Activated T-helper 17 cell treated with anti-CD3 and anti-CD28 coated beads, Interleukin-2, amount 50 U/mL, for 72 hours (primary cell): ENCODE measurements around the gene RIPK1. TPM values are rescaled to one million over a fixed set of nuclear protein-coding genes. Genes with fewer than 3 reads are reported as not detected.
"Not testable (repeated sequence)": the region's sequence is repeated elsewhere in the genome, so short reads cannot be mapped to it uniquely, and the experiment has no call there.

Experiments used
- ATAC-seq: fragments of 150-1000 bp; cut with Tn5 transposase; replicated peaks from 2 replicates; pipeline ENCODE4 v1.10.0; 2021; ENCODE audit warnings: mild to moderate bottlenecking, moderate library complexity
- H3K27ac Mint-ChIP-seq: one replicate; pipeline ENCODE4 v1.8.0; 2022; ENCODE audit warnings: mixed read lengths
- H3K27me3 Mint-ChIP-seq: one replicate; pipeline ENCODE4 v1.8.0; 2022; ENCODE audit warnings: mixed read lengths
- H3K36me3 Mint-ChIP-seq: one replicate; pipeline ENCODE4 v1.8.0; 2022; ENCODE audit warnings: low read depth, mild to moderate bottlenecking, mixed read lengths
- H3K4me1 Mint-ChIP-seq: one replicate; pipeline ENCODE4 v1.8.0; 2022; ENCODE audit warnings: mixed read lengths
- H3K4me3 Mint-ChIP-seq: one replicate; pipeline ENCODE4 v1.8.0; 2022; ENCODE audit warnings: mild to moderate bottlenecking, mixed read lengths
- H3K9me3 Mint-ChIP-seq: one replicate; pipeline ENCODE4 v1.8.0; 2022; ENCODE audit warnings: mixed read lengths
- total RNA-seq, 2 donors: library from RNA; stranded (reverse); gene quantifications; one replicate each; pipeline ENCODE4 v1.2.3, GENCODE V29; 2022

Gene RIPK1
- total RNA-seq, 2 donors from 2014 or later = 17.5 to 18.2 TPM

DNA sequence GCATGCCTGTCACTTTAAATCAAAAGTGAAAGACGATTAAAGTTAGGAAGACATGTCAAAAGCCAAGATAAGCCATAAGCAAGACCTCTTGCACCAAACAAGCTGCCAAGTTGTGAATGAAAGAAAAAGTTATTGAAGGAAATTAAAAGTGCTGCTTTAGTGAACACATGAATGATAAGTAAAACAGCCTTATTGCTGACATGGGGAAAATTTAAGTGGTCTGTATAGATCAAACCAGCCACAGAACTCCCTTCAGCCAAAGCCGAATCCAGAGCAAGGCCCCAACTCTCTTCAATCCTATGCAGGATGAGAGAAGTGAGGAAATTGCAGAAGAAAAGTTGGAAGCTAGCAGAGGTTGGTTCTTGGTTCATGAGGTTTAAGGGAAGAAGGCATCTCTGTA is 9.3 kb upstream of the RIPK1 start:
- Mint-ChIP-seq H3K27ac (peak overlapping the region; percentile 46), H3K9me3 (no peaks in the 10 kb centered on the region), H3K4me3 (peak overlapping the region; percentile 43), H3K27me3 (no peaks in the 10 kb centered on the region), H3K36me3 (no peaks in the 10 kb centered on the region), H3K4me1 (peaks cover 7% of the 10 kb centered on the region)
- no peak for ATAC-seq

- not testable (repeated sequence) for H3K9me3 Mint-ChIP-seq
These were observed 8.2 kb upstream of the RIPK1 start for GRCh38 chr6:3060092-3060491.

DNA sequence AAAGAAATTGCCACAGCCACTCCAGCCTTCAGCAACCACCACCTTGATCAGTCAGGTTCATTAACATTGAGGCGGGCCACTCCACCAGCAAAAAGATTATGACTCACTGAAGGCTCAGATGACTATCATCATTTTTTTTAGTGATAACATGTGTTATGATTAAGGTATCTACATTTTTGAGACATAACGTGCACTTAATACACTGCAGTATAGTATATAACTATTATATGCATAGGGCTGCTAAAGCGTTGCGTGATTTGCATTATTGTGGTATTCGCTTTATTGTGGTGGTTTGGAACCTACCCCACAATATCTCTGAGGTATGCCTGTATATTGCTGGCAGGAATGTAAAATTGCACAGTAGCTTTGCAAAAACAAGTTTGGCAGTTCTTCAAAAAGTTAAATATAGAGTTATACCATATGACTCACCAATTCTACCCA is 6.8 kb upstream of the RIPK1 start:
- H3K4me3 Mint-ChIP-seq = no peak overlapping the region
- peaks cover 12% of the 10 kb centered on the region for H3K4me1 Mint-ChIP-seq
- peaks cover 6% of the 10 kb centered on the region for H3K36me3 Mint-ChIP-seq
- no peaks in the 10 kb centered on the region for H3K27me3 Mint-ChIP-seq
- peak; percentile 2 for ATAC-seq
- H3K27ac Mint-ChIP-seq = no peak overlapping the region
- no peaks in the 10 kb centered on the region for H3K9me3 Mint-ChIP-seq

More at GRCh38 chr6:3060092-3060491, 8.2 kb upstream of the RIPK1 start:
- H3K27ac Mint-ChIP-seq, H3K27me3 Mint-ChIP-seq, ATAC-seq, H3K36me3 Mint-ChIP-seq, H3K4me3 Mint-ChIP-seq: not testable (repeated sequence)
- peaks cover 12% of the 10 kb centered on the region for H3K4me1 Mint-ChIP-seq

GRCh38 chr6:3063340-3063732 is 5.0 kb upstream of the RIPK1 start:
- H3K27me3 Mint-ChIP-seq, H3K27ac Mint-ChIP-seq, H3K9me3 Mint-ChIP-seq, ATAC-seq, H3K36me3 Mint-ChIP-seq: not testable (repeated sequence)
- H3K4me3 Mint-ChIP-seq = peak overlapping the region; percentile 100
- peaks cover 18% of the 10 kb centered on the region for H3K4me1 Mint-ChIP-seq

- Mint-ChIP-seq H3K4me1 (peaks cover 13% of the 10 kb centered on the region), H3K4me3 (peak overlapping the region; percentile 100), H3K27ac (peak overlapping the region; percentile 95), H3K9me3 (no peaks in the 10 kb centered on the region), H3K27me3 (no peaks in the 10 kb centered on the region), H3K36me3 (peaks cover 8% of the 10 kb centered on the region)
- peak; percentile 90 for ATAC-seq
These were observed 4.3 kb upstream of the RIPK1 start for GRCh38 chr6:3063733-3064700.

DNA sequence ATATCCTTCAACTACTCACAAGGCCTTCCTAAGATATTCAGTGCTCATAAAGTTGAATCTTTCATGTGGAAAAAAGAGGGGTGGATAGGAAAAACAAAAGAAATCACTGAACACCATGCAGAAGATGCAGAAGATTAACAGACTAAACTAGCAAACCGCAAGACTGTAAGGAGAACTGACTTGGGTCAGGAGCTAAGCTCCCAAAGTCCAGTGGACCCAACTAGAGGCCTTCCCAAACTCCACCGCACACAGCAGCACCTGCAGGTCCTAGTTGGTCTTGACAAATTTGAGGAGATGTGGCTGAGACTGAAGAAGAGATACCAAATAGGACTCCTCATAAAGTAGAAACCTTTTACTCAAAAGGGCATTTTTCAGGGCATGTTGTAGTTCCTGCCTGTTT is 3.3 kb downstream of the RIPK1 start:
- Mint-ChIP-seq H3K4me1 (peaks cover 34% of the 10 kb centered on the region), H3K27me3 (no peaks in the 10 kb centered on the region), H3K4me3 (peak overlapping the region; percentile 96), H3K9me3 (no peaks in the 10 kb centered on the region), H3K36me3 (peaks cover 33% of the 10 kb centered on the region), H3K27ac (peak overlapping the region; percentile 58)
- no peak for ATAC-seq

GRCh38 chr6:3072798-3073197 is 4.5 kb downstream of the RIPK1 start:
- peaks cover 34% of the 10 kb centered on the region for H3K4me1 Mint-ChIP-seq
- H3K27ac Mint-ChIP-seq = peak overlapping the region; percentile 65
- H3K27me3 Mint-ChIP-seq = no peaks in the 10 kb centered on the region
- no peak overlapping the region for H3K4me3 Mint-ChIP-seq
- H3K9me3 Mint-ChIP-seq = no peaks in the 10 kb centered on the region
- peaks cover 45% of the 10 kb centered on the region for H3K36me3 Mint-ChIP-seq
- no peak for ATAC-seq

GRCh38 chr6:3073382-3073781 is 5.1 kb downstream of the RIPK1 start:
- Mint-ChIP-seq H3K9me3 (no peaks in the 10 kb centered on the region), H3K4me3 (no peak overlapping the region), H3K4me1 (peaks cover 34% of the 10 kb centered on the region), H3K27ac (no peak overlapping the region), H3K27me3 (no peaks in the 10 kb centered on the region), H3K36me3 (peaks cover 51% of the 10 kb centered on the region)
- no peak for ATAC-seq

DNA sequence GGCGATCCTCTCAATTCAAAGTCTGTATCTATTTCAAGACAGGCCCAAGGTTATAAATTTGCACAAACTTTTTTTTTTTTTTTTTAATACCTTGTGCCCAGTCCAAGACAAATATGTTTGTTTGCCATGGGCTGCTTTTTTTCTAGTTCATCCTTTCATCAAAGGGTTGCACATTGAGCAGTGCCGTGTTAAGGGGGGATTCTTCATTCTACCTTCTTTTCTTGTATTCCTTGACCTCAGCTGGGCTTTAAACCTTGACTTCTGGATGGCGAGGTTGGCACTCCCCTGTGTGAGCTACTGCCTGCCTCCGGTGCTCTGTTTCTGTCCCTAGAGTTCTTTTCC is 7.4 kb downstream of the RIPK1 start:
- H3K4me1 Mint-ChIP-seq = peaks cover 29% of the 10 kb centered on the region
- ATAC-seq = no peak
- H3K36me3 Mint-ChIP-seq = peaks cover 61% of the 10 kb centered on the region
- peak overlapping the region; percentile 51 for H3K4me3 Mint-ChIP-seq
- H3K9me3 Mint-ChIP-seq = no peaks in the 10 kb centered on the region
- peak overlapping the region; percentile 59 for H3K27ac Mint-ChIP-seq
- no peaks in the 10 kb centered on the region for H3K27me3 Mint-ChIP-seq

- H3K27ac Mint-ChIP-seq = peak overlapping the region; percentile 59
- no peaks in the 10 kb centered on the region for H3K27me3 Mint-ChIP-seq
- peak overlapping the region; percentile 51 for H3K4me3 Mint-ChIP-seq
- H3K36me3 Mint-ChIP-seq = peaks cover 61% of the 10 kb centered on the region
- peaks cover 29% of the 10 kb centered on the region for H3K4me1 Mint-ChIP-seq
- no peaks in the 10 kb centered on the region for H3K9me3 Mint-ChIP-seq
- no peak for ATAC-seq
These were observed 8.0 kb downstream of the RIPK1 start for GRCh38 chr6:3076320-3076719.

DNA sequence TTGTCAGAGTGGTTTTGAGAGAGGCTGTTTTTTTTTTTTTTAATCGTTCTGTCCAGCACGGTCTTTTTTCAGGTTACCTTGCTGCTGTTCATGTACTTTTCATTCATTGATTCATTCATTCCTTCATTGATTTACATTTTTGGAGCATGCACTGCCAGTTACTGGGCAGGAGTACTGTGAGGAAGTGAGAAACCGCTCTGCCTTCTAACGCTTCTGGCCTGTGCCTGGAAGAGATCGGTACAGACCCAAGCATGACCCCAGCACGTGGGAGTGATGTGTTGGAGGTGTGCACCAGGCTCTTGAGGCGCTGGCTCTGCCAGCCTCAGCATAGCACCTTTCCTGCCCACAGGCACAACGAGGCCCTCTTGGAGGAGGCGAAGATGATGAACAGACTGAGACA is 9.1 kb downstream of the RIPK1 start:
- no peaks in the 10 kb centered on the region for H3K27me3 Mint-ChIP-seq
- no peak overlapping the region for H3K4me3 Mint-ChIP-seq
- H3K4me1 Mint-ChIP-seq = peaks cover 22% of the 10 kb centered on the region
- peak overlapping the region; percentile 59 for H3K27ac Mint-ChIP-seq
- peaks cover 67% of the 10 kb centered on the region for H3K36me3 Mint-ChIP-seq
- no peaks in the 10 kb centered on the region for H3K9me3 Mint-ChIP-seq
- ATAC-seq = no peak

DNA sequence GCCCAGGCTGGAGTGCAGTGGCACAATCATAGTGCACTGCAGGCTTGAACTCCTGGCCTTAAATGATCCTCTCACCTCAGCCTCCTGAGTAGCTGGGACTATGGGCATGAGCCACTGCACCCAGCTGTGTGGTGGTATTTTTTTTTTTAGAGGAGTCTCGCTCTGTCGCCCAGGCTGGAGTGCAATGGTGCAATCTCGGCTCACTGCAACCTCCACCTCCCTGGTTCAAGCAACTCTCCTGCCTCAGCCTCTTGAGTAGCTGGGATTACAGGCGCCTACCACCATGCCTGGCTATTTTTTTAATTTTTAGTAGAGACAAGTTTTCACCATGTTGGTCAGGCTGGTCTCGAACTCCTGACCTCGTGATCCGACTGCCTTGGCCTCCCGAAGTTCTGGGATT is 10.7 kb downstream of the RIPK1 start:
- not testable (repeated sequence) for H3K9me3 Mint-ChIP-seq, ATAC-seq, H3K27me3 Mint-ChIP-seq, H3K4me3 Mint-ChIP-seq
- H3K36me3 Mint-ChIP-seq = peaks cover 77% of the 10 kb centered on the region
- peaks cover 20% of the 10 kb centered on the region for H3K4me1 Mint-ChIP-seq
- peak overlapping the region; percentile 10 for H3K27ac Mint-ChIP-seq

DNA sequence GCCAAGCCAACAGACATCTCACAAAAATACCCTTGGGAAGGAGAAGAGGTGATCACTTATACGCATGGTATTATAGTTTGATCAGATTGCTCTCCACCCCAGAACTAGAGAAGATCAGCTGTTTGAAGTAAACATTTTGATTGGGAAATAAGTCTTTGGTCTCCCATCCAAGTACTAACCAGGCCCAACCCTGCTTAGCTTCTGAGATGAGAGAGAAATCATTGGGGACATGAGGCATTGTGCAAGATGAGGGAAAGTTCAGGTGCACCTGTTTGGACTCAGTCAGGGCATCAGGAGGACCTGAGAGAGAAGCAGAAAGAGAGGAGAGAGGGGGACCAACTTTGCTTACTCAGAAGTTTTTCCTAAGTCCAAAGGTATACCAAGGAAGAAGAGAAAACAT is 11.4 kb downstream of the RIPK1 start:
- Mint-ChIP-seq H3K4me1 (peaks cover 25% of the 10 kb centered on the region), H3K36me3 (peaks cover 83% of the 10 kb centered on the region), H3K27me3 (no peaks in the 10 kb centered on the region), H3K4me3 (no peak overlapping the region), H3K27ac (peak overlapping the region; percentile 10), H3K9me3 (no peaks in the 10 kb centered on the region)
- no peak for ATAC-seq

GRCh38 chr6:3081960-3082359 is 13.7 kb downstream of the RIPK1 start:
- Mint-ChIP-seq H3K36me3 (peaks cover 100% of the 10 kb centered on the region), H3K4me1 (peaks cover 7% of the 10 kb centered on the region), H3K9me3 (no peaks in the 10 kb centered on the region), H3K4me3 (no peak overlapping the region), H3K27ac (no peak overlapping the region), H3K27me3 (no peaks in the 10 kb centered on the region)
- ATAC-seq = no peak

GRCh38 chr6:3085074-3085473 is 16.8 kb downstream of the RIPK1 start:
- no peak overlapping the region for H3K27ac Mint-ChIP-seq
- H3K4me3 Mint-ChIP-seq = no peak overlapping the region

More at GRCh38 chr6:3085074-3085473, 16.8 kb downstream of the RIPK1 start:
- H3K27me3 Mint-ChIP-seq = no peaks in the 10 kb centered on the region
- peaks cover 99% of the 10 kb centered on the region for H3K36me3 Mint-ChIP-seq
- peaks cover 5% of the 10 kb centered on the region for H3K4me1 Mint-ChIP-seq
- H3K9me3 Mint-ChIP-seq = no peaks in the 10 kb centered on the region
- no peak for ATAC-seq
